ENCODE measurements around the gene PDE8B.

DNA sequence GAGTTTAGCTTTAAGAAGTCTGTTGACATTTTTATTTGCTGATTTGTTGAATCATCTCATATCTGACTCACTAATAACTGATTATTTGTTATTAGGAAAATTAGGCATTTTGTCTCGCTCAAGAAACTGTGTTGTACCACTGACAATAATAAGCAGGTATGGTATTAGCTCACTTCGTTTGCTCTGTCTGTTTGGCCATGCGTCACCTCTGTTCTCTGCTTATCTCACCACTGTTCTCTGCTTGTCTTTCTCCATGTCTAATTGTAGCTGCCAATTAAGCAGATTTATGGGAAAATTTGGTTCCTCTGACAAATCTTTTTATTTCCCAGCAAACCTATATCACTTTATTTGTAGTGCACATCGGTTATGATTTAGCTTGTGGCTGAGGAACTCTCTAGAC is 142.8 kb downstream of the PDE8B start:
- TF ChIP-seq, protein P1, sequence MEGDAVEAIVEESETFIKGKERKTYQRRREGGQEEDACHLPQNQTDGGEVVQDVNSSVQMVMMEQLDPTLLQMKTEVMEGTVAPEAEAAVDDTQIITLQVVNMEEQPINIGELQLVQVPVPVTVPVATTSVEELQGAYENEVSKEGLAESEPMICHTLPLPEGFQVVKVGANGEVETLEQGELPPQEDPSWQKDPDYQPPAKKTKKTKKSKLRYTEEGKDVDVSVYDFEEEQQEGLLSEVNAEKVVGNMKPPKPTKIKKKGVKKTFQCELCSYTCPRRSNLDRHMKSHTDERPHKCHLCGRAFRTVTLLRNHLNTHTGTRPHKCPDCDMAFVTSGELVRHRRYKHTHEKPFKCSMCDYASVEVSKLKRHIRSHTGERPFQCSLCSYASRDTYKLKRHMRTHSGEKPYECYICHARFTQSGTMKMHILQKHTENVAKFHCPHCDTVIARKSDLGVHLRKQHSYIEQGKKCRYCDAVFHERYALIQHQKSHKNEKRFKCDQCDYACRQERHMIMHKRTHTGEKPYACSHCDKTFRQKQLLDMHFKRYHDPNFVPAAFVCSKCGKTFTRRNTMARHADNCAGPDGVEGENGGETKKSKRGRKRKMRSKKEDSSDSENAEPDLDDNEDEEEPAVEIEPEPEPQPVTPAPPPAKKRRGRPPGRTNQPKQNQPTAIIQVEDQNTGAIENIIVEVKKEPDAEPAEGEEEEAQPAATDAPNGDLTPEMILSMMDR (conservative IDR thresholded peaks at IDR 0.05), result no peak
- no peak for TF ChIP-seq EZH2 (IDR thresholded peaks at IDR 0.05; ENCODE audit: low read depth)
